ACHN (cell line): ENCODE data around the gene DPF3.

Source experiments
- DNase-seq: peaks from one replicate; pipeline ENCODE4 v3.0.0-alpha.2; 2015
- in situ Hi-C: cut with HindIII; loops from 2 replicates; pipeline ENCODE4 v1.10.0; 2017; ENCODE audit warnings: low sequenced_read_pairs, low pct_ligation_motif_present, low pct_unique_long_range_greater_than_20kb

DPF3 gene

GRCh38 chr14:72714871-72715214, 179.1 kb downstream of the DPF3 start:
- in situ Hi-C loops: no loop called here
- DNase-seq: no peak

- in situ Hi-C loops: no loop called here
- DNase-seq: no peak
Observed at GRCh38 chr14:72714094-72714493, 179.8 kb downstream of the DPF3 start.

- DNase-seq: no peak
- in situ Hi-C loops: no loop called here
Observed at GRCh38 chr14:72711936-72712335, 182.0 kb downstream of the DPF3 start.

- in situ Hi-C loops: no loop called here
- DNase-seq: no peak
Observed at GRCh38 chr14:72709916-72710611, 183.8 kb downstream of the DPF3 start.

- no peak for DNase-seq
- in situ Hi-C loops: no loop called here
Observed at GRCh38 chr14:72708708-72709475, 185.0 kb downstream of the DPF3 start.

GRCh38 chr14:72708222-72708621, 185.7 kb downstream of the DPF3 start:
- in situ Hi-C loops: no loop called here
- DNase-seq: no peak

GRCh38 chr14:72706485-72706884, 187.4 kb downstream of the DPF3 start:
- in situ Hi-C loops: no loop called here
- DNase-seq: no peak

- in situ Hi-C loops: no loop called here
- DNase-seq: no peak
Observed at GRCh38 chr14:72704502-72704901, 189.4 kb downstream of the DPF3 start.

- in situ Hi-C loops: no loop called here
- no peak for DNase-seq
Observed at GRCh38 chr14:72701605-72702004, 192.3 kb downstream of the DPF3 start.

GRCh38 chr14:72701237-72701565, 192.7 kb downstream of the DPF3 start:
- in situ Hi-C loops: no loop called here
- DNase-seq: no peak

- in situ Hi-C loops: no loop called here
- no peak for DNase-seq
Observed at GRCh38 chr14:72700338-72701236, 193.3 kb downstream of the DPF3 start.

- no peak for DNase-seq
- in situ Hi-C loops: no loop called here
Observed at GRCh38 chr14:72699852-72700257, 194.0 kb downstream of the DPF3 start.

- no peak for DNase-seq
- in situ Hi-C loops: no loop called here
Observed at GRCh38 chr14:72699443-72699842, 194.5 kb downstream of the DPF3 start.

- in situ Hi-C loops: no loop called here
- no peak for DNase-seq
Observed at GRCh38 chr14:72692696-72693095, 201.2 kb downstream of the DPF3 start.

GRCh38 chr14:72690324-72690723, 203.6 kb downstream of the DPF3 start:
- DNase-seq: no peak
- in situ Hi-C loops: no loop called here

GRCh38 chr14:72688990-72689671, 204.8 kb downstream of the DPF3 start:
- in situ Hi-C loops: no loop called here
- no peak for DNase-seq

- in situ Hi-C loops: no loop called here
- no peak for DNase-seq
Observed at GRCh38 chr14:72686832-72687231, 207.1 kb downstream of the DPF3 start.

GRCh38 chr14:72686101-72686500, 207.8 kb downstream of the DPF3 start:
- DNase-seq: no peak
- in situ Hi-C loops: no loop called here

- in situ Hi-C loops: no loop called here
- DNase-seq: no peak
Observed at GRCh38 chr14:72685456-72685855, 208.4 kb downstream of the DPF3 start.
